HG03039 (cell line): ENCODE data around the gene CEP85.
A peak's percentile ranks its signal among the peaks of the same experiment; 100 is the strongest.

Source experiments
- ATAC-seq: cut with Tn5 transposase; IDR thresholded peaks from one replicate; pipeline ENCODE4 v1.9.1; 2021; ENCODE audit warnings: mild to moderate bottlenecking, moderate library complexity; ENCODE audit not compliant: unreplicated experiment

Gene CEP85

DNA sequence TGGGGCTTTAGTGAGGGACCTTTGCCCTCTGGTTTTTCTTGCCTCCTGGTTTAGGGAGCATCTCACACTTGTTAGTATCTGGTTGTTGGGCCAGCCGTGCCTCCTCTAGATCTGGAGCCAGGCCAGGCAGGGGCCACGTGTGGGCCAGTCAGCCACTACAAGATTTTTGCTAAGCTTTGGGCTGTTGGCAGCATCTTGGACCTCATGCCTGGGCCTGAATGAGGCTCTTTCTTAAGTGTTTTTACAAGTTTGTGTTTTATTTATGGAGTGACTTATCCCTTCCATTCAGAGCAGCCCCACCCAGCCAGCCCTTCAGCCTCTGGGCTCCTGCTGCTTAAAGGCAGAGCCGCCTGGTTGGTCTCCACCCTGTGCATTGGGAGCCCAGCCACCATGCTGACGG is 44.3 kb downstream of the CEP85 start:
- no peak for ATAC-seq

DNA sequence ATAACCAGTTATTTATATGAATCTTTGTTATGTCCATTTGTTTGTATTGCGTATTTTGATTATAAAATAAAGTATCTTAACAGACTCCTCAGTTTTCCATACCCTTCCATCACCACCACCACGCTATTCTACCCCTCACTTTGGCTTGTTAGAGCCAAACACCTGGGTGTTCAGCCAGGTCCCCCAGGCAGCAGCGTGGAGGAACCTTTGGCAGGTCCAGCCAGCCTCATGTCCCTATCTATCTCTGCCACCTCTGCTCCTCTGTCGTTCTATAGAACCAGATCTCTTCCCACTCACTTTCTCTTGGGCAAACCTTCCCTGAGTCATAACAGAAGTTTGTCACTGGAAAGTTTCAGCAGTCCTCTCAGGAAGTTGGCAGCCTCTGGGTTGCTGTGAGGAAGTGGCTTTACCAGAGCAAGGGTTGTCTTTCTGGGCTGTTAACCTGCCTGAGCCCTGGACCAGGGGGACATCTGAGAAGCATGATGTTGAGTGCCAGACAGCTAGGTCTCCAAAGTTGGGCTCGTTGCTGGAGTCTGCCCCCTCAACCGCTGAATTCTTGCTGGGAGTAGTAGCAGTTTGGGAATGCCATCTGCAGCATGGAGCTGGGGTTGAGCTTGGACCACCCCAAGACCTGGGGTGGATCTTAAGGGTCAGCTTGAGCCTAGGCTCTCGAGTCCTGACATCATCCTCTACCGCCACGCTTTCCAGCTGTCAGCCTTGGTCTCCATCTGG is 44.9 kb downstream of the CEP85 start:
- no peak for ATAC-seq

DNA sequence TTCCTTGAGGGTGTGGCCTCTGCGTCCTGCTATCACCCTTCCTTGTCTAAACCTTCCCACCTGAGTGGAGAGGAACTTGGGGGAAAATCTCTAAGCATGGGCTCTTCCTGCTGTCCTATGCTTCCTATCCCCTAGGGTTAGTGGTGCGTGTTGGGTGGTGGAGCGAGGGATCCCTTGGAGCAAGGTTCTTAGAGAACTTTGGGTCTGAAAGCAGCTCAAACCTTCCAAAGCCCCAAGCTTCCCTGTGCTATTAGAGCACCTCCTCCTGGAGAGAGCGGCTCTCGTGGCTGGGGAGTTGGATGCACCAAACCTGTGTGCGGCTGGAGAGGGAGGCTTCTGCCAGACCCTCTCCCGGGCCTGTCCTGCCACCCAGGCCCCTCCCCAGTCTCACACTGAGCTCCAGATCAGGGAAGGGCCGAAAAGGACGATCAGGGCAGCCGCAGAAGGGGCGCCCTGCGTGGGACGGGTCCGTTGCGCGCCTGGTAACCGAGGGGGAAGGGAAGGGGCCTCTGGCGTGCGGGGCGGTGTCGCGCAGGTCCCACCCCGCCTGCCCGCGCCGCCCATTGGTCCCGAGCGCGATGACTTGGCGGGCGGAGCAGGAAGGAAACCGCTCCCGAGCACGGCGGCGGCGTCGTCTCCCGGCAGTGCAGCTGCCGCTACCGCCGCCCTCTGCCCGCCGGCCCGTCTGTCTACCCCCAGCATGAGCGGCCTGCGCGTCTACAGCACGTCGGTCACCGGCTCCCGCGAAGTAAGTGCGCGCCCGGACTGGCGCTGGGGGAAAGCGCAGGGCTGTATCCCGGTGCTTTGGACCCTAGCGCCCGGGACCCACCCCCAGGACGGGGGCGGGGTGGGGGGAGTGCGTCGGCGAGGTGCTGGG is 45.7 kb downstream of the CEP85 start, which contains the start of gene SH3BGRL3:
Gene SH3BGRL3, plus strand, starts transcription at position 631 of the 877 bp plus-strand sequence. Its CDS starts 70 bp downstream, at position 701.
- peak; percentile 57 for ATAC-seq

DNA sequence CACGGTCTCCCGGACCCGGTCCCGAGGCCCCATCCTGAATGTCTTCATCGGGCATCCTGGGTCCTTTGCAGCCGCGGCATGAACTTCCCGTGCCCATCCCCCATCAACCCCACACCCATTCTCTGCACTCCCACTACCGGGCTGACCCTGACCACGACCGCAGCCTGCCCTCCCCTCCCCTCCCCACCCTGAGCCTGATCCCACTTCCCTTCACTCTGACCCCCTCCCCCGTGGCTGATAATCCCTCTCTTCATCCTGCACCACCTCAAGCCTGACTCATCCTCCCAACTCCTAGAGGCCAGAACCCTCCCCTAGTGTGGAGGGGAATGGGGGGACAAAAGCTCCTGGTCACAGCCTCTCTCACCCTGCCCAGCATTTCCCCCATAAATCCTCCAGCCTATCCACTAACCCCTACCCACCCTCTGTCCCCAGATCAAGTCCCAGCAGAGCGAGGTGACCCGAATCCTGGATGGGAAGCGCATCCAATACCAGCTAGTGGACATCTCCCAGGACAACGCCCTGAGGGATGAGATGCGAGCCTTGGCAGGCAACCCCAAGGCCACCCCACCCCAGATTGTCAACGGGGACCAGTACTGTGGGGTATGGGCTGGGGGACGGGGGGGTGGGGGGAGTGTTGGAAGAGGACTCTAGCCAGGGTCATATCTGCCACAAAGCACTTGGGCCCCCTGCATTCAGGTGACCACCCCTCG is 46.5 kb downstream of the CEP85 start:
- ATAC-seq, result no peak

DNA sequence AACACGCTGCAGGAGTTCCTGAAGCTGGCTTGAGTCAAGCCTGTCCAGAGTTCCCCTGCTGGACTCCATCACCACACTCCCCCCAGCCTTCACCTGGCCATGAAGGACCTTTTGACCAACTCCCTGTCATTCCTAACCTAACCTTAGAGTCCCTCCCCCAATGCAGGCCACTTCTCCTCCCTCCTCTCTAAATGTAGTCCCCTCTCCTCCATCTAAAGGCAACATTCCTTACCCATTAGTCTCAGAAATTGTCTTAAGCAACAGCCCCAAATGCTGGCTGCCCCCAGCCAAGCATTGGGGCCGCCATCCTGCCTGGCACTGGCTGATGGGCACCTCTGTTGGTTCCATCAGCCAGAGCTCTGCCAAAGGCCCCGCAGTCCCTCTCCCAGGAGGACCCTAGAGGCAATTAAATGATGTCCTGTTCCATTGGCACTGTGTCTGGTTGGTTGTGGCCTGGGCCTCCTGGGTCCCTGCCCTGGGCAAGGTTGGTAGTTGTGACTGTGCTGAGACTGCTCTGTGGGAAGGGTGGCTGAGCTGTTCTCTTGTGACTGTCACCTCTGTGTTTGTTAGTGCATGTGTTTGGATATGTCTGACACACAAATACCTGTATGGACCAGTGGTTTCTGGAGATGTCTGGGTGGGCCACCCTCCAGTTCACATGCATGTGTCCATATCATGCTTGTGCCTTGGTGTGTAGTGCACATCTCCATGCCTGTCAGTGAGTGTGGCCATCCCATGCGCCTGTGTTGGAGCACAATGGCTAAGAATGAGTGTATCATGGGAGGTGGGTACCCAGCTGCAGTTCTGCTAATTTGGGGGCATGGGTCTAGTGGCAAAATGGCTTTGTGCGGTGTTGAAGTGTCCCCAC is 47.3 kb downstream of the CEP85 start:
- ATAC-seq, result no peak

DNA sequence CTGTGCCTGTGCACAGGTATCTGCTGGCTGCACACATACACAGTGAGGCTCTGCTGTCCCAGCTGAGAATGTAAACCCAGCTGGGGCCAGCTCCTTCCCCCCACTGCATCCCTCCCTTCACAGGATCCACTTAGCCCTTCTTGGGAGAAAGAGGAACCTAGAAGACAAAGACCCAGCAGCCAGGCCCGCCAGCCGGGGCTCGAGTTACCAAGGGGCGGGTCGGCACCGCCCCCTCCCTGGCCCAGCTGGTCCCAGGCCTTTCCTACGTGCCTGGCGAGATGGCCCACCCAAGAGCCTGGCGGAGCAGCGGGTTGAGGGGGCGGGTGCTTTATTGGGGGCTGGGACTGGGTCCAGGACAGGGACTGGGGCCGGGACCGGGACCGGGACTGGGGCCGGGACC is 48.0 kb downstream of the CEP85 start:
- ATAC-seq, result no peak

DNA sequence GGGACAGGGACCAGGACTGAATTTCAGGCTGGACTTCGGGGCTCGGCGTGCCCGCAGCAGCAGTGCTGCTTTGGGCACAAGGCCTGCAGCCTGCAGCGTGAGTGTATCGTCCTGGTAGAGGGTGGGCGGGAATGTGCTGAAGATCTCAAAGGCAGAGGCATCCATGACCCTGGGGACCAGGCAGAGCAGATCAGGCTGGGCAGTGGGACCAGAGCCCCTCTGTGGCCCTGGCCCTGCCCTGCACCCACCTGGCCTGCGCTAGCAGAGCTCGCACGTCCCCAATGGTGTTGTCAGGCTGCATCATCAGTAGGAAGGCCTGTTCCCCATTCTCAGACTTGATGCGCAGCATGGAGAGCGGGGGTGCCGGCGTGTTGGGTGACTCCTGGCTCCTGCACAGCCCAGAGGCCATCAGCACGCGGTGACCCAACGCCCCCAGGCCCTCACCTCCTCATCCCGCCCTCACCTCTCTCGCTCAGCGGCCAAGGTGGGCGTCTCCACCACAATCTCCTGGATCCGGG is 48.5 kb downstream of the CEP85 start:
- ATAC-seq, result no peak

DNA sequence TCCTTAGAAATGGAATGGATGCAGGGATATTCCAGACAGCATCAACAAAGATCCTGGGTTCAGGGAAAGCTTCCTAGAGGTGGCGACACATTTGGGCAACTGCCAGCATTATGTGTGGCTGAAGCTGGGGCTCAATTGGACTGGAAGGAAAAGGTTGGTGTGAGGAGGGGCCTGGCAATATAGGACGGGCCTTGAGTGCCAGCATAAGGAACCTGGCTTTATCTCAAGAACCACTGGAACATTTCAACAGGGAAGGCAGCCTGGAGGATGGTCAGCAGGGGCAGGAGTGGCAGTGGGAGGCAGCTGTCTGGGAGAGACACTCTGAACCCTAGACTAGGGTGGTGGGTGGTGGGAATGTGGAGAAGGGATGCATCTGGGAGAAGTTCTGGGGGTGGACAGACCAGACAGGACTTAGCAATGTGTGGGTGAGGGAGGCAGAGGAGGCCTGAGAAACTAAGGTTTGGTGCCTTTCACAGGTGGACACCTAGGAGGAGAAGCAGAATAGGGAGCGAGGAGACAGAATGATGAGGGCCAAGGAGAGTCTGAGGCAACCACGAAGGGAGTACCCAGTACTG is 49.4 kb downstream of the CEP85 start:
- no peak for ATAC-seq

DNA sequence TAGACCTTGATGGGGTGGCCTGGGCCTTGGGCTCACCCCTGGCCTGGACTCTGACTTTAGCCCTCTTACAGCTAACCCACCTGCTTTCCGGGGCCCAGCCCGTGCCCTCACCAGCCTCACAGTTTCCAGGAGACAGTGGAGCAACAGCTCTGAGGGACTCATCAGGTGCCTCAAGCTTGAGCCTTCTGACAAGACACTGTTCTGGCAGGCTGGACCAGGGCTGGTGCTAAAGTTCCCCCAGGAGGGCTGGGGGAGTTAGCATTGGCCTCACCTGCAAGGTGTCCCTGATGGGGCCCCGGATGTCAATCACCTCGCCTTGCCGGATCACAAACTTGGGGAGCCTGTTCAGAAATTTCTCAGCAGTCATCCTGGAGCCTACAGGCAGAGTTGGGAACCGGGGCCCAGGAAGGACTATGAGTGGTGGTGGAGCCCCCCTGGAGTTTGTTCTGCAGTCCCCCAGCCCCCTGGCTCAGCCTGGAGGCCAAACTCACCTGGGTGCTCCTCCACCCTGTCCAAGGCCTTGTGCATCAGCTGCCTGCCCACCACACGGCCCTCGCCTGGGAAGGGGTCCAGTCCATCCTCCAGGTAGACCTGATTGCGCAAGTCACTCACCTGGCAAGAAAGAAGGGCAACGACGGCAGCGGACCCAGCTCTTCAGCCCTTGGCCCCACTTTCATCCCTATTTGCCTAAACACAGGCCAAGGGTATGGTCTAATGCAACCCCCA is 50.0 kb downstream of the CEP85 start:
- ATAC-seq, result no peak

DNA sequence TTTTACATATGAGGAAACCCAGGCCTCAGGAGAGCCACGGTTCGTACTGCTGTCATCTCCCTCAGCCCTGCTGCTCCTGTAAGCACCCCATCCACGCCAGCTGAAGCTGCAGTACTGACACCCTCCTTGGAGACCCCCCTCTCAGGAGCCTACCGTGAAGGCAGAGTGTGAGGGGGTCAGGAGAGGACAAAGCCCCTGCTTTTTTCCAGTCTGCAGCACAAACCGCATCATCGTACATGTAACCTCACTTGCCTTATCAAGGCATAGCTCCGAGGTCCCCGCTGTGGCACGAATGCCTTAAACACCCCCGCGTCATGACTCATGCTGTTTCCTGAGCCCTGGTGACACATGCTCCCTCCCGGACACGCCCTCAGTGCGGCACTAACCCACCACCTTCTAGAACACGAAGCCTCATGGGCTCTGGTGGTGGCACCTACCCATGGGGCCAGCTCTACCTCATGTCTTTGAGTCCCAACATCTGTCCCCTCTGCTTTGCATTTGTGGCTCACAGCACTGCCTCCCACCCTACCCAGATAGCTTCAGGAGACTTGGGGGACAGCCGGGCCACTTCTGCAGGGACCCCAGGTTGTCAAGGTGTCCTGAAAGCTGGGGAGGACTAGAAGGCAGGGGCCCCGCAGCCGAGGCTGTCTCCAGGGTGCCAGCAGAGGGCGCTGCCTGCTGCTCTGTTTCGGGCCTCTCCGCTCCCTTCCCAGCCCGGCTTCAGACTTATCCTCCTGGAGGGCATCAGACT is 50.8 kb downstream of the CEP85 start:
- no peak for ATAC-seq

DNA sequence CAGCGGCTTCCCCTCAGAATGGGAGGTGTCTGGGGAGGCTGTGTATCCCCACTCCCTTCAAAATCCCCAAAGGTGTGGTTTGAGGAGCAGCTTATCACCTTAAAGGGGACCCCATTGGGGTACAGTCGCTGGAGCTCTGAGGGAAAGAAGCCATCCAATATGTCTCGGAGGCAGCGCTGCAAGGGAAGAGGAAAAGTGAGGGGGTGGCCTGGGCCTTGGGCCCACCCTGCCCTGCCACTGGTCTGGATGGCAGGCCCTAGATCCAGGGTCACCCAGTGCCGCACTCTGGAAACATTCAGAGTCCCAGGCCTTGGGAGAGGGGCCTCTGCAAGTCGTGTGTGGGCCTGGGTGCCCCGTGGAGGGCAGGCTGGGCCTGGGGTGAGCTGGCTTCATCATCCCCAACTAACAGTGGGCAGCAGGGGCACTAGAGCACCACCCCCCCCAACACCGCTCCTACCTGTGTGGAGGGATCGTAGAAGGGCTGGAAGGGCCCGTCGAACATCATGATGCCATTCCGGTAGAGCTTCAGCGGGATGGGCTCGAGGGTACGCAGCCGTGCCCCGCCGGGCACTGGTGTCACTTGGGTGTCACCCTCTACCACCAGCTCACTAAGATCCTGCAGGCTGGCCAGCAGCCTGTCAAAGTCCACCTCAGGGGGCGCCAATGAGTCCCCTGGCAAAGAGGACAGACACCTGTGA is 51.5 kb downstream of the CEP85 start:
- no peak for ATAC-seq

DNA sequence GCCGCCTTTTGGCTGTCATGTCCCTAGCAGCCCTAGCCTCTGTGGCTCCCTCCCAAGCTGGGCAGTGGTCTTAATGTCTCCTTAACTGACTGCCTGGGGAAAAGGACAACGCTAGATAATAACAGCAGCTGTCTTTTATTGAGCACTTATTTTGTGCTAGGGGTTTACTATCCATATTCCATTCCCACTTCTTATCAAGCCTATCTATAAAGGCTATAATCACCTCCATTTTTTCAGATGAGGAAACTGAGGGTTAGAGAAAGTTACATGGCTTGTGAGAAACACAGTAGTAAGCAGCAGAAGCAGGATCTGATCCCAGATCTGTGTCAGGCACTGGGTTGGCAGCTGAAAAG is 52.0 kb downstream of the CEP85 start:
- ATAC-seq, result no peak

DNA sequence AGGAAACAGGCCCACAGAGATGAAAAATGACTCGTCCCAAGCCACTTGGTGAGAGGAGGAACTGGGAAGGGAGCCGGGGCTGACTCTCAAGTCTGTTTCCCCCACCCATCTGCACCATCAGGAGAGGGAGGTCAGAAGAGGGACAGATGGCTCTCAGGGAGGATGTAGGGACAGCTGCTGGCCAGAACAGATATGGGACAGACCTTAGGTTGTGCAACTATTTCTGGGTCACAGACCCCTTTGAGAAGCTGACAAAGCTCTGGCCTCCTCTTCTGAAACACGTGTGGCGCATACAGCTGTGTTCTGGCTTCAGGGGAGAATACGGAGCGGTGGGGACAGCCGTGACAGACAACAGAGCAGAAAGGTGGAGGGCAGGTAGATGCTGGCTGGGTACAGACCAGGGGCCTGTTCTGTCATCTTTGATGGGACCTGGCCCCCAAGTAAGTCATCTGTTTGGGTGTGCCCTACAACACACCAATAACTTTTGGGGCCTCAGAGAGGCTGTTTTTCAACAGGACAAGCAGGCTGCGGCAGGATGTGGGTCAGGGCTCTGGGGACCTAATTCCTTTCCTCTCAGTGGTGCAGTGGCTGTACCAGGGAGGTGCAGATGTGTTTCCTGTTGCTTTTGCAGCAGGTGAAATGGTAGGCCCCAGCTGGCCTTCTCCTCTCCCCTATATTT is 53.2 kb downstream of the CEP85 start:
- ATAC-seq, result no peak

DNA sequence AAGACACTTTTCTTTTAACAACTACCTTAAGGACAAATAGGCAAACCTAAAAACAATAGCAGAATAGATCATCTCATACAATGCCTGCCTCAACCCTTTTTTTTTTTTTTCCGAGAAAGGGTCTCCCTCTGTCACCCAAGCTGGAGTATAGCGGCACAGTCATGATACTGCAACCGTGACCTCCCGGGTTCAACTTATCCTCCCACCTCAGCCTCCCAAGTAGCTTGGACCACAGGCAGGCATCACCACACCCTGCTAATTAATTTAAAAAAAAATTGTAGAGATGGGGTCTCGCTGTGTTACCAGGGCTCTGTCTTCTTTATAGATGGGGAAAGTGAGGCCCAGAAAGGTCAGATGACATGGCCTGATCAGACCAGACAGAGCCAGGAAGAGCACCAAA is 53.8 kb downstream of the CEP85 start:
- ATAC-seq, result no peak

DNA sequence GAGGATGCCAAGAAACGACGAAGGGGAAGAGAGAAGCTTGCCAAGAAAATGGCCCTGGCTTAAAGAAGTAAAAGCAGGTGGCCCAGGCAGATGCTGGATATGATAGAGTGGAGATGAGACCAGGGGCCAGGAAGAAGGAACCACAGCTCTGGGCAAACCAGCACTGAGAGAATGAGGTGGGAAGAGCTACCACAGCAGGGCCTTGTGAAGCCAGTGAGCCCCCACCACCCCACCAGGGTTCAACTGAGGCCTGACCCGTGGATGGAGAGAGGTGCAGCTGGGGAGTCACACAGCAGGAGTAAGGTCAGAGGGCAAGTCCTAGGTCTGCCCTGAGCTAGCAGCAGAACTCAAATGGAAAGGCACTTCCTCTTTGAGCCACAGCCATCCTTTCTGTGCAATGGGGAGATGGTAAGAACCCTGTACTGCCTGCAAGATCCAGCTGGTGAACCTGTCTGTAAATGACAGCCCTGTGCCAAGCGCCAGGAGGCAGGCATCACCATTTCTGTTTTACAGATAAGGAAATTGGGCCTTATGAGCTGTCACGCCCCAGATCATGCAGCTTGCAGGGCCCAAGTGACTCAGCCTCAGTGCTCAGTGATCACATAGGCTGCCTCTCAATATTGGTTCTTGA is 54.4 kb downstream of the CEP85 start:
- no peak for ATAC-seq

DNA sequence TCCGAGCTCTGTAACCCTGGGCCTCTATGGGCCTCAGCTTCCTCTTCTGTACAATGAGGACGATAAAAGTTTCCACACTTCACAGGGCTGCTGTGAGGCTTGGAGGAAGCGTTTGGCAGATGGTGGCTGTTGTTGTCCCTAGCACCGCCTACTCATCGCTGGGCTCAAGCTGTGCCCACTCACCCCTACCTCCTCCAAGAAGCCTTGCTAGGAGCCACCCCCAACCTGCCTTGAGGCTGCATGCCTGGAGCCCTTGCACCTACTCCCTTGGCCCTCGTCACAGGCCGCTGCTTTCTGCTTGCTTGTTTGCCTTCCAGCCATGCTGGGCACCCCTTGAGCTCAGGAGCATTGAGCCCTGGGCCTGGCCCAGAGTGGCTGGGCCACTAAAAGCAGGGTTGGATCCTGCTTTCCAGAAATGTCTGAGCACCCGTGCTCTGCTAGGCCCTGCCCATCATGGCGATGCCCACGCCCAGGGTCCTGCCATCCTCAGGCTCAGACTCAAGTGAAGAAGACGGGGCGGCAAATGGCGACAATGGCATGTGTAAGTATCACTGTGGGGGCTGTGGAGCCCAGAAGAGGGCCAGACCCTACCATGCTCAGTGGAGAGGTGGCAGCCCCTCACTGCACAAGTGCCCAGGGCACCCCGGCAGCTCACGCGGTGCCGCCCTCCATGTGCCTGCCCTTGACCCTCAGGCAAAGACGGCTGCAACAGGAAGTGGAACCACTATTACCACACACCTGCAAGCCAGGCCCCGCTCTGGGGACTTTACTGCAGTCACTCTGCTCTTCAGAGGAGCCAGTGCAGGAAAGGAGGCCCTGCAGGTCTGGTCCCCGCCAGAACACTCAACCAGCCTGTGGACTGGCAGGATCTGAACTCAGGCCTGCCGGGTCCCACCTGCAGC is 55.4 kb downstream of the CEP85 start:
- ATAC-seq, result no peak
